D341Med (cell line): ENCODE results near the gene ZNF385B.

ENCODE experiments used
- DNase-seq: peaks from one replicate; pipeline ENCODE4 v3.0.0; 2012; ENCODE audit warnings: low spot score

ZNF385B gene

GRCh38 chr2:179440642-179441251, 420.7 kb downstream of the ZNF385B start:
- peak; percentile 34 for DNase-seq

GRCh38 chr2:179438654-179439053, 422.8 kb downstream of the ZNF385B start:
- DNase-seq, result no peak

- DNase-seq, result no peak
Measured at GRCh38 chr2:179437430-179437829, 424.0 kb downstream of the ZNF385B start.

GRCh38 chr2:179435566-179435965, 425.8 kb downstream of the ZNF385B start:
- no peak for DNase-seq

- DNase-seq, result no peak
Measured at GRCh38 chr2:179435000-179435399, 426.4 kb downstream of the ZNF385B start.

GRCh38 chr2:179434357-179434756, 427.1 kb downstream of the ZNF385B start:
- DNase-seq, result no peak

- no peak for DNase-seq
Measured at GRCh38 chr2:179432751-179433150, 428.7 kb downstream of the ZNF385B start.

GRCh38 chr2:179429597-179429996, 431.8 kb downstream of the ZNF385B start:
- no peak for DNase-seq

GRCh38 chr2:179429060-179429471, 432.3 kb downstream of the ZNF385B start:
- no peak for DNase-seq

- DNase-seq, result no peak
Measured at GRCh38 chr2:179428649-179429048, 432.8 kb downstream of the ZNF385B start.

GRCh38 chr2:179427065-179427464, 434.3 kb downstream of the ZNF385B start:
- no peak for DNase-seq

GRCh38 chr2:179424571-179424970, 436.8 kb downstream of the ZNF385B start:
- DNase-seq, result no peak

GRCh38 chr2:179422037-179422643, 439.3 kb downstream of the ZNF385B start:
- DNase-seq, result peak; percentile 59

- DNase-seq, result no peak
Measured at GRCh38 chr2:179417436-179417949, 443.9 kb downstream of the ZNF385B start.

GRCh38 chr2:179412112-179412511, 449.3 kb downstream of the ZNF385B start:
- DNase-seq, result no peak

- peak; percentile 65 for DNase-seq
Measured at GRCh38 chr2:179410552-179411356, 450.7 kb downstream of the ZNF385B start.

GRCh38 chr2:179403624-179404023, 457.8 kb downstream of the ZNF385B start:
- DNase-seq, result no peak

- no peak for DNase-seq
Measured at GRCh38 chr2:179393481-179393880, 467.9 kb downstream of the ZNF385B start.
